Raji (cell line): ENCODE data around the gene CHCHD3.

Experiments used
- POLR2A ChIP-seq: IDR thresholded peaks from 2 replicates; pipeline ENCODE4 v1.6.1; 2011; ENCODE audit warnings: low read depth, low read length, control low read depth; ENCODE audit not compliant: insufficient read depth

Gene CHCHD3

GRCh38 chr7:133040178-133040577 is 41.7 kb downstream of the CHCHD3 start:
- no peak for TF ChIP-seq POLR2A

DNA sequence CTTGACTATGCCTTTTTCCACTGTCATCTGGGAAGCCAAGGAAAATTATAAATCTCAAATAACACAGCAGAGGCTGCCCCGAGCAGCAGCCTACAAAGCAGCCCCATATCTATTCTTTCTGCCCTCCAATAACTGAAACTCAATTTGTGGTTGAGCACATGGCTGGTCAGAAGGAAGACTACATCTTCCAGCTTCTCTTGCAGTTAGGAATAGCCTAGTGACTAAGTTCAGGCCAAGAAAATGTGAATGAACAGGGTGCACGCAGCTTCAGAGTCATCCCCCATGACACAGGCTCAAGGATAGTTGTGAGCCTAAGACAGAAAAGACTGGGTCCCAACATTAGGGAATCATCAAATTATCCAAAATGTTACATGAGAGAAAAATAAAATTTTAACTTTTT is 42.3 kb downstream of the CHCHD3 start:
- TF ChIP-seq POLR2A, result no peak

GRCh38 chr7:133036289-133036688 is 45.6 kb downstream of the CHCHD3 start:
- no peak for TF ChIP-seq POLR2A

DNA sequence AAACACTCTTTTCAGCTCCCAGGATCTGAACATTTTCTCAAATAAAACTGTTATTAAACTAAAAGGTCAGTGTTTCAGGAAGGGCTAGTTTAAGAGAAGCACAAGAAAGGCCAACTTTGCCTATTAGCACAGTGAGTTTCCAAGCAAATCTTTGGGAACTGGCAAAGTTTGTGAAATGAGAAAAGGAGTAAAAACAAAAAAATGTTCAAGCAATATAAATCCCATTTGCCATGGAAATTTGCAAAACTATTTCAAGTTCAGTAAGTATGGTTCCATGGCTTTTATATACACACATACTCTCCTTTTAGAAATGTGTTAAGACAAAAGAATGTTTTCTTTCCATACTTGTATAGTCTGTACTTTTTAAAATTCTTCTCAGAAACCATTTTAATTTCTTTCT is 51.5 kb downstream of the CHCHD3 start:
- no peak for TF ChIP-seq POLR2A

DNA sequence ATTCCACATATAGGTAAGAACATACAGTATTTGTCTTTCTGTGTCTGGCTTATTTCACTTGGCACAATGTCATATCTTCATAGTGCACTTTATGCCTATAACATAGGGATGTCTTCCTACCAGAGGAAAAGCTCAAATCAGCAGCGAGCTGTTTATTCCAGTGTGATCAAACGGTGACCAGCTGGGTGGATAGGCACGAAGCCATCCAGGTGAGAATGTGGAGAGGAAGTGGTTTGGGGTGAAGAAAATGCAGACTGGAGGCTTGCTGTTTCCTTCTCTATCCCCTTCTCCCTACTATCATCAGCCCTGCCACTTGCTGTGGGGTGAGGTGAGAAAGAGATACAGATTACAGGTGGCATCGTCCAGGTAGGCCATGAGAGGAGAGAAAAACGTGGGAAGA is 52.4 kb downstream of the CHCHD3 start:
- no peak for TF ChIP-seq POLR2A

DNA sequence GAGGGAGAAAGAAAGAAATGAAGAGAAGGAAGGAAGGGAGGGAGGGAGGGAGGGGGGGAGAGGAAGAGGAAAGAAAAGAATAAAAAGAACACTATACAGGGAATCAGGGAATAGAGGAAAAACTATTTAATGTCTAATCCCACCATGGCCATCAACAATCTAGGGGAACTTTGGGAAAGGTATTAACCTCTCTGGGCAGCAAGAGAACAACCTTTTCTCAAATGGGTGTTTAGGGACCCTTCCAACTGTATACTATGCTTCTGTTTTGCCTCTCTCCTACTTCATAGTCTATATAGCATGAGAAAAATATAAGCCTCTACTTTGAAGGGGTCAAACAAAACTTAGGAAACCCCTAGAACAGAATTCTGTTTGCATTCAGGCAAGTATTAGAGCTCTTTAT is 54.5 kb downstream of the CHCHD3 start:
- no peak for TF ChIP-seq POLR2A

DNA sequence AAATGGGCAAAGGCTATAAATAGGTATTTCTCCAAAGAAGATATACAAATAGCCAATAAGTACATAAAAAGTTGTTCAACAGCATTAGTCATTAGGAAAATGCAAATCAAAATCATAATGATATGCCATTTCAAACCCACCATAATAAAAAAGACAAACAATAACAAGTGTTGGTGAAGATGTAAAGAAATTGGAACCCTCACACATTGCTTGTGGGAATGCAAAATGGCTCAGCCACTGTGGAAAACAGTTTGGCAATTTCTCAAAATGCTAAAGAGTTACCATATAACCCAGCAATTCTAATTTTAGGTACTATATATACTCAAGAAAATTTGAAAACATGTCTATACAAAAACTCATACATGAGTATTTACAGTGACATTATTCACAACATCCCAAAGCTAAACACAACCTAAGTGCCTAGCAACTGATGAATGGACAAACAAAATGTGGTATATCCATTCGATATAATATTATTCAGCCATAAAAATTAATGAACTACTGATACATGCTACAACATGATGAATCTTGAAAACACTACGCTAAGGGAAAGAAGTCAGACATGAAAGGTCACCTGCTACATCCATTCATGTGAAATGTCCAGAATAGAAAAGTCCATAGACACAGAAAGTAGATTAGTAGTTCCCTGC is 55.6 kb downstream of the CHCHD3 start:
- TF ChIP-seq POLR2A, result no peak

DNA sequence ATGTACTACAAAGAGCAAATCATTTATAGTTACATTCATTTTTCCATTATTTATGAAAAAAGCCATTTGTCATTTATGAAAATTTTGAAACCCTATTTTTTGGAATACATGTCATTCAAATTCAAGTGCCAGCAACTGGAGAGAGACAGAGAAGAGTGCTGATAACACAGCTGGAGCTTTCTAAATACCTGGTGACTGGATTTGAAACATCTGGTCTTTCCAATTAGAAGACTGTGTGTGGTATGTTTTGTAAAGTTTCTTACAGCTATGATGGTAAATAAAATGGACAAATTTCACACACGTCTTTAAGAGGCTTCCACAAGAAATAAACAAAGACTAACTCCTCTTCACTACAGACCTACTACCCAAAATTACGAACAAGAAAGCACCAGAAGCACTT is 56.8 kb downstream of the CHCHD3 start:
- TF ChIP-seq POLR2A, result no peak

- TF ChIP-seq POLR2A, result no peak
These were observed 57.3 kb downstream of the CHCHD3 start for GRCh38 chr7:133024596-133024995.

DNA sequence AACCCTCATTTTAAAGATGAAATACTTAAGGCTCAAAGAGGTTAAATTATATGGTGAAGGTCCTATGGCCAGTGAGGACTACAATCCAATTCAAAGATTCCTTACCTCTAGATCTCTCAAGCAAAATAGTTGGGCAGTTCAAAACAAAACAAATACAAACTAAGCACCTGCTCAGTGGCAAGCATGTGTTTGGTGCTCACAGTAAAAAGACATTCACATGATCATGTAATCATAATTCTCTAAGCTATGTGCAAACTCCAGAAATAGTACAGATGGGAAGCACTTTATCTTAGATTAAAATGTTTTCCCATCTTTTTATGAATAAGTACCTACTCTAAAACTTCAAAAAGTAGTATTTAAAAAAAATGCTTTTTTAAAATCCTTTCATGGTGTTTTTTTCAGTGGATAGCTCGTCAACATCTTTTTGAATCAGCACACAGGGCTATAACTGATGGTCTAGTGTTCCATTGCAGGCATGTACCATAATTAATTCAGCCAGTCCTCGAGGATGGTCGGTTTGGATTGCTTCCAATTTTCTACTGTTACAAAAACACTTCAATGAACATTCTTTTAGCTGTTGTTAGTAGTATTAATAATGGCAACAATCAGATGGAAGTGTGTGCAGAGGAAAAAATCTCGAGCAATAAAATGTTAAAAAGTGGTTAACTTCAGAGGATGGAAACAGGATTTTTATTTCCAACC is 58.4 kb downstream of the CHCHD3 start:
- TF ChIP-seq POLR2A, result no peak

GRCh38 chr7:133022661-133023060 is 59.2 kb downstream of the CHCHD3 start:
- TF ChIP-seq POLR2A, result no peak

GRCh38 chr7:133021196-133021595 is 60.7 kb downstream of the CHCHD3 start:
- TF ChIP-seq POLR2A, result no peak

- TF ChIP-seq POLR2A, result no peak
These were observed 61.4 kb downstream of the CHCHD3 start for GRCh38 chr7:133020496-133020895.

- no peak for TF ChIP-seq POLR2A
These were observed 62.3 kb downstream of the CHCHD3 start for GRCh38 chr7:133019590-133019989.

GRCh38 chr7:133016604-133017003 is 65.3 kb downstream of the CHCHD3 start:
- TF ChIP-seq POLR2A, result no peak

- TF ChIP-seq POLR2A, result no peak
These were observed 66.0 kb downstream of the CHCHD3 start for GRCh38 chr7:133015888-133016287.

GRCh38 chr7:133011746-133012145 is 70.1 kb downstream of the CHCHD3 start:
- TF ChIP-seq POLR2A, result no peak
